B cell (primary cell): ENCODE measurements around the gene ZNF764. TPM values are rescaled to one million over a fixed set of nuclear protein-coding genes. Genes with fewer than 3 reads are reported as not detected.

ENCODE experiments used
- ATAC-seq: fragments of 200-7000 bp; cut with Tn5 transposase; one replicate; pipeline ENCODE4 v1.10.0; 2021; ENCODE audit warnings: low read depth, mild to moderate bottlenecking, moderate number of reproducible peaks, moderate library complexity
- CTCF ChIA-PET: fragments of 350-600 bp; sonication (Branson Sonifier 250); formaldehyde crosslinking; loops from one replicate; lab custom pipeline; 2021; ENCODE audit warnings: antibody characterized with exemption, inconsistent platforms; lab: Charles Lee
- POLR2A ChIA-PET: fragments of 350-600 bp; sonication (Branson Sonifier 250); formaldehyde crosslinking; loops from one replicate; lab custom pipeline; 2021; ENCODE audit warnings: antibody characterized with exemption; lab: Charles Lee
- DNase-seq: peaks from one replicate; pipeline ENCODE4 v3.0.0; 2013
- H2AFZ ChIP-seq: 2 replicates; pipeline ENCODE4 v1.6.1; 2012; ENCODE audit warnings: mild to moderate bottlenecking, low read depth, low read length; ENCODE audit not compliant: insufficient read depth, poor library complexity, severe bottlenecking
- H3K27ac ChIP-seq, 2 donors: 1 replicate in 1 of 2; 2 replicates in 1 of 2; pipeline ENCODE4 v1.5.1; 2012 to 2013; ENCODE audit warnings: low read length in 2 of 2, mild to moderate bottlenecking in 2 of 2, moderate library complexity in 1 of 2
- H3K27me3 ChIP-seq, 4 experiments: fragments of 200-600 bp in 1 of 4; sonication (generic) in 1 of 4; replicated peaks in 1 of 4; 1 replicate in 2 of 4; 2 replicates in 2 of 4; pipeline versions ENCODE4 v1.6.1 to v1.7.0; 2013 to 2016; ENCODE audit warnings: low read length in 3 of 4, mild to moderate bottlenecking in 2 of 4, mixed read lengths in 1 of 4, moderate library complexity in 1 of 4; ENCODE audit not compliant: insufficient read depth in 4 of 4, control insufficient read depth in 3 of 4; ENCODE audit errors: control extremely low read depth in 1 of 4
- H3K36me3 ChIP-seq, 2 experiments: replicated peaks in 1 of 2; 1 replicate in 1 of 2; 2 replicates in 1 of 2; pipeline versions ENCODE4 v1.6.1 to v1.7.1; 2013; ENCODE audit warnings: low read length in 1 of 2; ENCODE audit not compliant: insufficient read depth in 2 of 2, control insufficient read depth in 1 of 2; ENCODE audit errors: control extremely low read depth in 1 of 2, extremely low read depth in 1 of 2
- H3K4me1 ChIP-seq, 2 donors: fragments of 200-600 bp in 1 of 2; sonication (generic) in 1 of 2; 1 replicate in 1 of 2; 2 replicates in 1 of 2; pipeline versions ENCODE4 v1.5.1 to v1.6.1; 2013 to 2017; ENCODE audit warnings: low read length in 2 of 2; ENCODE audit not compliant: control insufficient read depth in 2 of 2, insufficient read depth in 2 of 2
- H3K4me2 ChIP-seq: replicated peaks from 2 replicates; pipeline ENCODE3; 2012; ENCODE audit warnings: mild to moderate bottlenecking, low read depth, low read length; ENCODE audit not compliant: poor library complexity, severe bottlenecking
- H3K4me3 ChIP-seq, 5 experiments: fragments of 200-600 bp in 1 of 5; sonication (generic) in 1 of 5; 1 replicate in 3 of 5; 2 replicates in 2 of 5; pipeline versions ENCODE4 v1.5.1 to v1.7.0; 2011 to 2016; ENCODE audit warnings: low read length in 4 of 5, mild to moderate bottlenecking in 4 of 5, low read depth in 2 of 5, control low read depth in 1 of 5, moderate library complexity in 1 of 5; ENCODE audit not compliant: insufficient read depth in 1 of 5; ENCODE audit errors: control extremely low read depth in 1 of 5, extremely low read depth in 1 of 5
- H3K79me2 ChIP-seq: fragments of 200-600 bp; sonication (generic); one replicate; pipeline ENCODE4 v1.6.0; 2016; ENCODE audit warnings: low read length; ENCODE audit not compliant: control insufficient read depth, insufficient read depth
- H3K9ac ChIP-seq: fragments of 200-600 bp; sonication (generic); 2 replicates; pipeline ENCODE4 v1.6.1; 2017; ENCODE audit warnings: mild to moderate bottlenecking, low read length, moderate library complexity
- H3K9me3 ChIP-seq, 3 donors: one replicate each; pipeline versions ENCODE4 v1.6.1 to v1.7.1; 2013; ENCODE audit warnings: low read length in 2 of 3; ENCODE audit not compliant: control insufficient read depth in 2 of 3, insufficient read depth in 1 of 3; ENCODE audit errors: control extremely low read depth in 1 of 3
- H4K20me1 ChIP-seq: 2 replicates; pipeline ENCODE4 v1.6.0; 2012; ENCODE audit warnings: mild to moderate bottlenecking, low read length; ENCODE audit not compliant: insufficient read depth, control insufficient read depth, poor library complexity, severe bottlenecking
- H3K27ac Mint-ChIP-seq: one replicate; pipeline ENCODE4 v1.8.0; 2021; ENCODE audit warnings: mixed read lengths
- H3K27me3 Mint-ChIP-seq: one replicate; pipeline ENCODE4 v1.8.0; 2021; ENCODE audit warnings: mixed read lengths
- H3K4me1 Mint-ChIP-seq: one replicate; pipeline ENCODE4 v1.8.0; 2021; ENCODE audit warnings: mixed read lengths
- H3K4me3 Mint-ChIP-seq: one replicate; pipeline ENCODE4 v1.8.0; 2021; ENCODE audit warnings: mixed read lengths
- H3K9me3 Mint-ChIP-seq: one replicate; pipeline ENCODE4 v1.8.0; 2022; ENCODE audit warnings: mixed read lengths; ENCODE audit not compliant: insufficient read depth
- EZH2 ChIP-seq: IDR thresholded peaks from 2 replicates; pipeline ENCODE4 v1.6.1; 2012; ENCODE audit warnings: borderline replicate concordance, low read depth, mild to moderate bottlenecking, moderate library complexity, low read length; ENCODE audit not compliant: insufficient read depth, poor library complexity, severe bottlenecking
- WGBS: methylation state at CpG from one replicate; pipeline ENCODE4 v1.1.5; 2013; ENCODE audit warnings: missing lambda C conversion rate; ENCODE audit not compliant: insufficient coverage; 5-methylcytosine and 5-hydroxymethylcytosine counted together
- intact Hi-C: fragments of 100-400 bp; cut with micrococcal nuclease; formaldehyde crosslinking; loops from one replicate; pipeline ENCODE4 v1.10.0; 2022
- polyA plus RNA-seq: library from polyadenylated mRNA; depleted of rRNA; stranded (reverse); fragments of >200 nt; gene quantifications from 2 replicates; pipeline ENCODE4 v1.2.3, GENCODE V29; 2012
- total RNA-seq, 2 donors: library from RNA; stranded (reverse); fragments of 120-200 nt in 1 of 2; gene quantifications; 1 replicate in 1 of 2; 2 replicates in 1 of 2; pipeline versions ENCODE4 v1.2.3 to v1.2.4, GENCODE V29; 2013 to 2022
- TF ChIP-seq, protein P1 (sequence below): fragments of 200-600 bp; IDR thresholded peaks from one replicate; pipeline ENCODE4 v1.8.0; 2022; ENCODE audit warnings: antibody characterized with exemption, mild to moderate bottlenecking

ZNF764 gene
- total and polyA plus RNA-seq, 2 donors (not counting 1 experiment from before 2014, with no cell fraction given), result 12.6 to 20.9 TPM

- Histone ChIP-seq H2AFZ (no peak overlapping the region), H3K4me1 (no peaks in the 10 kb centered on the region), H3K27ac (no peak overlapping the region), H3K27me3 (no peaks in the 10 kb centered on the region), H3K36me3 (peaks cover 0 to 58% of the 10 kb centered on the region in 2 experiments), H3K79me2 (no peaks in the 10 kb centered on the region), H4K20me1 (no peaks in the 10 kb centered on the region), H3K4me3 (no peak overlapping the region), H3K9me3 (no peaks in the 10 kb centered on the region), H3K9ac (no peak overlapping the region), H3K4me2 (no peak overlapping the region)
- no peak overlapping the region for H3K4me3 Mint-ChIP-seq
- H3K27me3 Mint-ChIP-seq, result no peaks in the 10 kb centered on the region
- no peak overlapping the region for H3K27ac Mint-ChIP-seq
- 97% methylated on average over 15 of the region's 20 CpGs for WGBS
- intact Hi-C loops, result no loop called here
- TF ChIP-seq, protein P1, sequence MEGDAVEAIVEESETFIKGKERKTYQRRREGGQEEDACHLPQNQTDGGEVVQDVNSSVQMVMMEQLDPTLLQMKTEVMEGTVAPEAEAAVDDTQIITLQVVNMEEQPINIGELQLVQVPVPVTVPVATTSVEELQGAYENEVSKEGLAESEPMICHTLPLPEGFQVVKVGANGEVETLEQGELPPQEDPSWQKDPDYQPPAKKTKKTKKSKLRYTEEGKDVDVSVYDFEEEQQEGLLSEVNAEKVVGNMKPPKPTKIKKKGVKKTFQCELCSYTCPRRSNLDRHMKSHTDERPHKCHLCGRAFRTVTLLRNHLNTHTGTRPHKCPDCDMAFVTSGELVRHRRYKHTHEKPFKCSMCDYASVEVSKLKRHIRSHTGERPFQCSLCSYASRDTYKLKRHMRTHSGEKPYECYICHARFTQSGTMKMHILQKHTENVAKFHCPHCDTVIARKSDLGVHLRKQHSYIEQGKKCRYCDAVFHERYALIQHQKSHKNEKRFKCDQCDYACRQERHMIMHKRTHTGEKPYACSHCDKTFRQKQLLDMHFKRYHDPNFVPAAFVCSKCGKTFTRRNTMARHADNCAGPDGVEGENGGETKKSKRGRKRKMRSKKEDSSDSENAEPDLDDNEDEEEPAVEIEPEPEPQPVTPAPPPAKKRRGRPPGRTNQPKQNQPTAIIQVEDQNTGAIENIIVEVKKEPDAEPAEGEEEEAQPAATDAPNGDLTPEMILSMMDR, result no peak
- no peak for TF ChIP-seq EZH2
- no peaks in the 10 kb centered on the region for H3K4me1 Mint-ChIP-seq
- H3K9me3 Mint-ChIP-seq, result no peaks in the 10 kb centered on the region
- ChIA-PET POLR2A (interaction anchor here (0.6 to 0.7 kb wide), 2 partner anchors 32 to 53 kb away, joined by 3 read pairs; partner anchors contain the start of gene ZNF688), CTCF (interaction anchor here (0.8 kb wide), 1 partner anchor 70 kb away, joined by 3 read pairs; no protein-coding TSS in a partner anchor)
- DNase-seq (no peak), ATAC-seq (no peak)
These were observed 38.8 kb downstream of the ZNF764 start for GRCh38 chr16:30519120-30520049.

DNA sequence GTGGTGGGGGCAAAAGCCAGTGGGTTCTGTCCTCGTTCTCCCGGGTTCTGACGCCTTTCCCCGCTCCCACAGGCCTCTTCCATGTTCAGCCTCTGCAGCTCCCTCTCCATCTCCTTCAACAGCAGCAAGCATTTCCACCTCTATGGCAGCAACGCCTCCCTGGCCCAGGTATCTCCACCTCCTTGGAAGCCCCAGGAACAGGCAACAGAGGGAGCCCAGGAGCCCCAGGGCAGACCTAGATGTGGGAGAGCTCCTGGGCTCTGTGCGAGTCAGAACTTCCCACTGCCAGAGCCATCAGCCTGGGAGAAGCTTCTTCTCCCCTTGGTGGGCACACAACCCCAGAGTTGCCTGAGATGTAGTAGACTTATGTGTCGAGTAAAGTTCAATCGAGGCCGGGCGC lies 39.6 kb downstream of the ZNF764 start:
- ATAC-seq (no peak), DNase-seq (no peak)
- no peak overlapping the region for H3K4me3 ChIP-seq
- no peaks in the 10 kb centered on the region for H3K9me3 ChIP-seq
- 100% methylated on average over 2 of the region's 10 CpGs for WGBS
- ChIA-PET CTCF (interaction anchor here (0.8 kb wide), 1 partner anchor 69 kb away, joined by 3 read pairs; no protein-coding TSS in a partner anchor), POLR2A (interaction anchor here (0.7 kb wide), 1 partner anchor 53 kb away, joined by 3 read pairs; the partner anchor contains the start of gene ZNF688)
- no peaks in the 10 kb centered on the region for H3K27me3 Mint-ChIP-seq
- no peak overlapping the region for H3K27ac Mint-ChIP-seq
- intact Hi-C loops, result no loop called here
- H3K36me3 ChIP-seq, result peaks cover 0 to 62% of the 10 kb centered on the region in 2 experiments
- TF ChIP-seq EZH2, result no peak
- TF ChIP-seq, protein P1, result no peak
- H3K4me1 ChIP-seq, result no peaks in the 10 kb centered on the region
- no peak overlapping the region for H3K9ac ChIP-seq
- H3K4me3 Mint-ChIP-seq, result no peak overlapping the region
- no peaks in the 10 kb centered on the region for H3K9me3 Mint-ChIP-seq
- no peak overlapping the region for H3K27ac ChIP-seq
- no peaks in the 10 kb centered on the region for H4K20me1 ChIP-seq
- no peak overlapping the region for H3K4me2 ChIP-seq
- no peaks in the 10 kb centered on the region for H3K4me1 Mint-ChIP-seq
- H3K79me2 ChIP-seq, result no peaks in the 10 kb centered on the region
- H3K27me3 ChIP-seq, result no peaks in the 10 kb centered on the region
- no peak overlapping the region for H2AFZ ChIP-seq
